IMR-90 (cell line): ENCODE data around the gene TTLL11. TPM values are rescaled to one million over a fixed set of nuclear protein-coding genes. Genes with fewer than 3 reads are reported as not detected.

ENCODE experiments used
- ATAC-seq: fragments of 200-7000 bp; cut with Tn5 transposase; 2 replicates; pipeline ENCODE4 v1.9.1; 2020; ENCODE audit warnings: low read depth, mild to moderate bottlenecking, moderate library complexity
- BruUV-seq: library from RNA; stranded (reverse); fragments of 400-500 nt; replicated peaks from 2 replicates; lab custom pipeline; 2021; lab: Mats Ljungman, UMichigan
- CTCF ChIA-PET: fragments of 300-600 bp; formaldehyde crosslinking; extraction: SDS; loops from one replicate; lab custom pipeline; 2021; ENCODE audit warnings: antibody characterized with exemption; lab: Yijun Ruan, JAX
- POLR2A ChIA-PET: fragments of 300-600 bp; sonication (Branson Sonifier 250); formaldehyde crosslinking; loops from one replicate; lab custom pipeline; 2022; ENCODE audit warnings: antibody characterized with exemption; ENCODE audit not compliant: unreplicated experiment; lab: Charles Lee
- DNase-seq: peaks from one replicate; pipeline ENCODE4 v3.0.0; 2013
- H2AFZ ChIP-seq: replicated peaks from 2 replicates; pipeline ENCODE3; 2013; ENCODE audit warnings: low read length, mild to moderate bottlenecking; ENCODE audit not compliant: poor library complexity
- H2AK5ac ChIP-seq: 2 replicates; pipeline ENCODE4 v1.6.1; 2013; ENCODE audit warnings: low read depth, low read length, inconsistent platforms
- H2AK9ac ChIP-seq: replicated peaks from 2 replicates; pipeline ENCODE3; 2013; ENCODE audit warnings: mild to moderate bottlenecking, low read depth, low read length, moderate library complexity; ENCODE audit not compliant: poor library complexity
- H2BK120ac ChIP-seq: 2 replicates; pipeline ENCODE4 v1.6.1; 2013; ENCODE audit warnings: low read depth, low read length, inconsistent platforms
- H2BK15ac ChIP-seq: 3 replicates; pipeline ENCODE4 v1.6.1; 2013; ENCODE audit warnings: low read depth, low read length, inconsistent platforms
- H2BK20ac ChIP-seq: 2 replicates; pipeline ENCODE4 v1.6.1; 2013; ENCODE audit warnings: low read depth, mild to moderate bottlenecking, inconsistent platforms, low read length, moderate library complexity
- H2BK5ac ChIP-seq: 2 replicates; pipeline ENCODE4 v1.6.1; 2013; ENCODE audit warnings: mild to moderate bottlenecking, low read depth, low read length, inconsistent platforms; ENCODE audit not compliant: poor library complexity, severe bottlenecking
- H3K14ac ChIP-seq: replicated peaks from 2 replicates; pipeline ENCODE4 v1.6.1; 2013; ENCODE audit warnings: low read depth, low read length, inconsistent platforms
- H3K18ac ChIP-seq: 2 replicates; pipeline ENCODE4 v1.6.1; 2013; ENCODE audit warnings: low read depth, low read length, control low read depth
- H3K23ac ChIP-seq: 2 replicates; pipeline ENCODE4 v1.6.1; 2013; ENCODE audit warnings: low read depth, low read length, inconsistent platforms
- H3K27ac ChIP-seq: 2 replicates; pipeline ENCODE4 v1.5.1; 2013; ENCODE audit warnings: mild to moderate bottlenecking, control low read depth, low read length; ENCODE audit not compliant: insufficient read depth
- H3K27me3 ChIP-seq: 2 replicates; pipeline ENCODE4 v1.6.1; 2013; ENCODE audit warnings: low read length; ENCODE audit not compliant: control insufficient read depth, insufficient read depth
- H3K36me3 ChIP-seq: 2 replicates; pipeline ENCODE4 v1.6.1; 2013; ENCODE audit warnings: low read length, mixed read lengths; ENCODE audit not compliant: control insufficient read depth, insufficient read depth
- H3K4ac ChIP-seq: 2 replicates; pipeline ENCODE4 v1.6.1; 2013; ENCODE audit warnings: low read depth, low read length, inconsistent platforms
- H3K4me1 ChIP-seq: 2 replicates; pipeline ENCODE4 v1.6.1; 2013; ENCODE audit warnings: low read length, mixed read lengths; ENCODE audit not compliant: control insufficient read depth, insufficient read depth
- H3K4me2 ChIP-seq: 2 replicates; pipeline ENCODE4 v1.6.1; 2013; ENCODE audit warnings: low read depth, mild to moderate bottlenecking, control low read depth, low read length, moderate library complexity
- H3K4me3 ChIP-seq: 2 replicates; pipeline ENCODE4 v1.5.1; 2013; ENCODE audit warnings: low read depth, mild to moderate bottlenecking, control low read depth, low read length, moderate library complexity; ENCODE audit not compliant: insufficient read depth
- H3K56ac ChIP-seq: 2 replicates; pipeline ENCODE4 v1.6.1; 2013; ENCODE audit warnings: low read length, inconsistent platforms; ENCODE audit not compliant: insufficient read depth; ENCODE audit errors: extremely low read depth
- H3K79me1 ChIP-seq, 2 experiments: 2 replicates each; pipeline ENCODE4 v1.6.1; 2013; ENCODE audit warnings: low read length in 2 of 2, inconsistent platforms in 1 of 2, low read depth in 1 of 2
- H3K9ac ChIP-seq: 2 replicates; pipeline ENCODE4 v1.6.1; 2013; ENCODE audit warnings: low read depth, low read length, control low read depth
- H3K9me1 ChIP-seq: 2 replicates; pipeline ENCODE4 v1.6.1; 2013; ENCODE audit warnings: low read length, inconsistent platforms; ENCODE audit not compliant: insufficient read depth
- H3K9me3 ChIP-seq: 2 replicates; pipeline ENCODE4 v1.6.1; 2013; ENCODE audit warnings: low read length; ENCODE audit not compliant: control insufficient read depth, insufficient read depth
- H4K20me1 ChIP-seq: 2 replicates; pipeline ENCODE4 v1.6.1; 2013; ENCODE audit warnings: low read length, inconsistent platforms; ENCODE audit not compliant: insufficient read depth
- H4K5ac ChIP-seq: 2 replicates; pipeline ENCODE4 v1.6.1; 2013; ENCODE audit warnings: mild to moderate bottlenecking, low read depth, low read length, control low read depth
- H4K8ac ChIP-seq, 2 experiments: 2 replicates each; pipeline ENCODE4 v1.6.1; 2013; ENCODE audit warnings: low read depth in 2 of 2, low read length in 2 of 2, control low read depth in 1 of 2, inconsistent platforms in 1 of 2
- H4K91ac ChIP-seq: 2 replicates; pipeline ENCODE4 v1.6.1; 2013; ENCODE audit warnings: low read depth, low read length, inconsistent platforms; ENCODE audit not compliant: insufficient read depth
- BHLHE40 ChIP-seq: fragments of 150-350 bp; IDR thresholded peaks from 2 replicates; pipeline ENCODE4 v1.6.1; 2016; ENCODE audit warnings: mild to moderate bottlenecking, low read depth, low read length
- MAFK ChIP-seq: IDR thresholded peaks from 2 replicates; pipeline ENCODE4 v1.6.1; 2012; ENCODE audit warnings: low read depth, low read length, improper control_type of control experiment
- NFE2L2 ChIP-seq: fragments of 150-350 bp; IDR thresholded peaks from 2 replicates; pipeline ENCODE4 v1.6.1; 2016; ENCODE audit warnings: low read depth, mild to moderate bottlenecking, low read length
- RCOR1 ChIP-seq: IDR thresholded peaks from 2 replicates; pipeline ENCODE4 v1.6.1; 2012; ENCODE audit warnings: mild to moderate bottlenecking, low read length, improper control_type of control experiment; ENCODE audit not compliant: insufficient replicate concordance
- RFX5 ChIP-seq: IDR thresholded peaks from 2 replicates; pipeline ENCODE4 v1.8.0; 2012; ENCODE audit warnings: low read depth, mild to moderate bottlenecking, low read length, moderate library complexity
- WGBS, 2 experiments: methylation state at CpG; one replicate each; pipeline versions ENCODE4 v1.1.5 to v1.1.7; 2013; ENCODE audit warnings: missing lambda C conversion rate in 2 of 2; ENCODE audit not compliant: insufficient read length in 1 of 2; ENCODE audit errors: extremely low coverage in 2 of 2; 5-methylcytosine and 5-hydroxymethylcytosine counted together
- dilution Hi-C: fragments of 300-500 bp; cut with HindIII; formaldehyde crosslinking; loops from one replicate; pipeline ENCODE4 v1.14.3; 2018; ENCODE audit warnings: low sequenced_read_pairs; ENCODE audit not compliant: unreplicated experiment
- in situ Hi-C: fragments of 300-500 bp; cut with MboI; formaldehyde crosslinking; loops from 3 replicates; pipeline ENCODE4 v1.14.3; 2019; ENCODE audit warnings: low sequenced_read_pairs, inconsistent platforms, mixed read lengths
- intact Hi-C: fragments of 100-400 bp; cut with micrococcal nuclease; formaldehyde crosslinking; loops from 2 replicates; pipeline ENCODE4 v1.10.0; 2022
- polyA plus RNA-seq, 3 experiments: library from polyadenylated mRNA; depleted of rRNA; stranded (reverse); fragments of >200 nt; gene quantifications; 2 replicates each; pipeline ENCODE4 v1.2.3, GENCODE V29; 2012; ENCODE audit warnings: low replicate concordance in 1 of 3
- total RNA-seq: library from RNA; depleted of rRNA; stranded (reverse); fragments of >200 nt; gene quantifications from 2 replicates; pipeline ENCODE4 v1.2.3, GENCODE V29; 2012

TTLL11 gene
- total and polyA plus RNA-seq, 2 of the 4 experiments (the other 2 are of a cell fraction): 2.0 to 4.6 TPM

DNA sequence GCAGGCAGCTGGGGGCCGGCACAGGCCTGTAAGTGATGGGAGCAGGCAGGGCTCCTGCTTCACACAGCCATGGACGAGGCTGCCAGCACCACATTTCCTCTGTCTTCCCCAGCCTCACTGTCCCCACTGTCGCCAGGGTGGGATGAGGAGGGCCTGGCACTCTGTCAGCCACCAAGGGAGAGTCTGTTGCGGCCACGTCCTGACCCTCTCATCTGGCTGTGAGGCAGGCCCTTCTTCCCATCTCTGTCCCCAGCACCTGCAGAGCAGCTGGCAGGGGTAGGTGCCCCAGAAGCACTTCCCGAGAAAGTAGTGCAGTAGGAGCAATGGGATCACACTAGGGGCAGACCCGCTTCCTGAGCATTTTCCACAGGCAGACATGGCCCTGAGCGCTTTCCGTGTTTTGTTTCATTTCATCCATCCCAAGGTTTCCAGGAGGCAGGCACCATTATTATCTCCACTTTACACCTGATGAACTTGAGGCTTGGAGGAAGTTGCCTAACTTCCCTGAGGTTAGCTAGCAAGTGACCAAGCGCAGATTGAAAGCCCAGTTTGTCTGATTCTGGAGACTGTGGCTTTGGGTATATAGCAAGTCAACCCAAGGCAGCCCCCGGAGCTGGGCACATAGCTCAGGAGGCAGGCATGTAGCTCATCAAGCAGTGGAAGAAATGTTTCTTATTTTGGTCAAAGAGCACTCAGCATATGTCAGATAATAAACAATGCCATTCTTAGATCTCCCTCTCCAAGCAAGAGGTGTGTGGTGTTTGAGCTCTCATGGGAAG, 239.3 kb downstream of the TTLL11 start:
- no peak overlapping the region for H4K91ac ChIP-seq
- H2BK20ac ChIP-seq: no peak overlapping the region
- no peak for ATAC-seq
- POLR2A ChIA-PET: no interaction called here
- H3K23ac ChIP-seq: no peak overlapping the region
- H3K4me3 ChIP-seq: no peak overlapping the region
- H3K27me3 ChIP-seq: peaks cover 2% of the 10 kb centered on the region; the same call in 1 of the 2 replicates
- H2AFZ ChIP-seq: no peak overlapping the region
- H3K9me1 ChIP-seq: no peaks in the 10 kb centered on the region; the same call in 1 of the 2 replicates
- H3K27ac ChIP-seq: no peak overlapping the region
- CTCF ChIA-PET: interaction anchor here (2.2 kb wide), 1 partner anchor 10 kb away, joined by 4 read pairs; no protein-coding TSS in a partner anchor
- no peaks in the 10 kb centered on the region for H4K20me1 ChIP-seq
- peaks cover 3% of the 10 kb centered on the region; the same call in 1 of the 2 replicates for H3K4me1 ChIP-seq
- H3K56ac ChIP-seq: no peak overlapping the region
- H3K14ac ChIP-seq: no peak overlapping the region
- BruUV-seq: no TSS peak
- no peak overlapping the region for H4K5ac ChIP-seq
- DNase-seq: no peak
- no peak overlapping the region for H3K18ac ChIP-seq
- peaks cover 2% of the 10 kb centered on the region; the same call in 1 of the 2 replicates for H3K9me3 ChIP-seq
- H4K8ac ChIP-seq: no peak overlapping the region
- no peaks in the 10 kb centered on the region for H3K79me1 ChIP-seq
- in situ Hi-C loops (no loop called here), dilution Hi-C loops (no loop called here), intact Hi-C loops (no loop called here)
- whole genome bisulfite sequencing, 2 experiments: 100% methylated on average over 1 of the region's 11 CpGs; no CpG with 5 or more reads in 1 of the 2 experiments
- no peak overlapping the region for H2AK5ac ChIP-seq
- no peaks in the 10 kb centered on the region for H3K36me3 ChIP-seq
- H2BK15ac ChIP-seq: no peak overlapping the region
- no peak overlapping the region for H2AK9ac ChIP-seq
- H3K9ac ChIP-seq: no peak overlapping the region
- TF ChIP-seq RFX5 (no peak), NFE2L2 (no peak), BHLHE40 (no peak), RCOR1 (no peak), MAFK (no peak)
- no peak overlapping the region for H3K4ac ChIP-seq
- no peak overlapping the region for H3K4me2 ChIP-seq
- no peak overlapping the region for H2BK5ac ChIP-seq
- H2BK120ac ChIP-seq: no peak overlapping the region; the same call in 1 of the 2 replicates
